Pancreas (tissue), 10 donors: ENCODE data around the gene POLR1C. TPM values are rescaled to one million over a fixed set of nuclear protein-coding genes. Genes with fewer than 3 reads are reported as not detected.

ENCODE experiments used
- ATAC-seq, 4 donors: fragments of 200-7000 bp; cut with Tn5 transposase; one replicate each; pipeline versions ENCODE4 v1.8.0 to v1.9.1; 2020; ENCODE audit warnings: mild to moderate bottlenecking in 4 of 4, moderate library complexity in 4 of 4
- DNase-seq, 6 donors: peaks; one replicate each; pipeline ENCODE4 v3.0.0-alpha.2; 2020
- FAIRE-seq: peaks from 2 replicates; lab custom pipeline; 2012; peaks lifted over from hg19 to GRCh38; lab: Jason Lieb, UNC
- H3K27ac ChIP-seq, 4 donors: fragments of 200-600 bp; sonication (generic); 1 replicate in 3 of 4; 2 replicates in 1 of 4; pipeline versions ENCODE4 v1.5.0 to v1.8.0; 2020
- H3K27me3 ChIP-seq, 4 donors: fragments of 200-600 bp; one replicate each; pipeline ENCODE4 v1.8.0; 2021
- H3K36me3 ChIP-seq, 3 donors: fragments of 200-600 bp; sonication (generic) in 1 of 3; one replicate each; pipeline versions ENCODE4 v1.5.0 to v1.8.0; 2020 to 2021
- H3K4me1 ChIP-seq, 3 donors: fragments of 200-600 bp; one replicate each; pipeline ENCODE4 v1.8.0; 2021
- H3K4me3 ChIP-seq, 4 donors: fragments of 200-600 bp; sonication (generic) in 2 of 4; one replicate each; pipeline versions ENCODE4 v1.5.0 to v1.8.0; 2020 to 2021
- H3K9me3 ChIP-seq, 4 donors: fragments of 200-600 bp; one replicate each; pipeline ENCODE4 v1.8.0; 2021
- WGBS, 2 donors: extraction: QIAGEN DNeasy Blood & Tissue Kit; methylation state at CpG; one replicate each; pipeline ENCODE4 v1.1.7; 2013; 5-methylcytosine and 5-hydroxymethylcytosine counted together
- intact Hi-C, 3 donors: fragments of 100-400 bp; cut with DNase I; formaldehyde crosslinking; loops; one replicate each; pipeline versions ENCODE4 v1.11.1 to v1.14.2; 2022
- polyA plus RNA-seq, 2 donors: library from polyadenylated mRNA; stranded (reverse); fragments of 200-250 nt; gene quantifications; one replicate each; pipeline ENCODE4 v1.2.3, GENCODE V29; 2013
- total RNA-seq, 6 donors: library from RNA; stranded (reverse); fragmentation: NEBNext Ultra II Directional in 4 of 6; extraction: Animal tissue kit (Norgen Biotek cat#: 25700) in 4 of 6; gene quantifications; one replicate each; pipeline versions ENCODE4 v1.2.1 to v1.2.4, GENCODE V29; 2021 to 2023
- TF ChIP-seq, protein P1 (sequence below), 4 donors: fragments of 200-600 bp; sonication (generic) in 3 of 4; IDR thresholded peaks; one replicate each; pipeline versions ENCODE4 v1.5.0 to v1.8.0; 2021; ENCODE audit warnings: antibody characterized with exemption in 4 of 4
- donor health status: healthy with polysubstance abuse.
- donor health status: DM: no; HTN: no; CAD: no; lungs with moderate emphysema.
- donor health status: DM: no; HTN: no; CAD: no.
- donor health status: control.
- donor health status: control.
- donor health status: Bipolar disorder and iron deficiency.
- donor health status: DM: yes; HTN: yes; CAD: no.
- donor health status: DM: no; HTN: no; CAD: no.
- donor health status: DM: no; HTN: no; CAD: no.
- donor health status: DM: yes; HTN: yes; CAD: no.

Gene POLR1C
- total and polyA plus RNA-seq, 8 donors = 10.2 to 31.3 (median 18.8) TPM

GRCh38 chr6:43499028-43499815 lies 17.7 kb upstream of the POLR1C start:
- Histone ChIP-seq H3K36me3 (peaks cover 0 to 46% (median 20%) of the 10 kb centered on the region in 3 donors), H3K27me3 (no peaks in the 10 kb centered on the region), H3K27ac (no peak overlapping the region), H3K9me3 (no peaks in the 10 kb centered on the region), H3K4me1 (no peaks in the 10 kb centered on the region), H3K4me3 (no peak overlapping the region)
- DNase-seq (no peak), ATAC-seq (no peak), FAIRE-seq (no peak)
- intact Hi-C loops = no loop called here
- TF ChIP-seq, protein P1, sequence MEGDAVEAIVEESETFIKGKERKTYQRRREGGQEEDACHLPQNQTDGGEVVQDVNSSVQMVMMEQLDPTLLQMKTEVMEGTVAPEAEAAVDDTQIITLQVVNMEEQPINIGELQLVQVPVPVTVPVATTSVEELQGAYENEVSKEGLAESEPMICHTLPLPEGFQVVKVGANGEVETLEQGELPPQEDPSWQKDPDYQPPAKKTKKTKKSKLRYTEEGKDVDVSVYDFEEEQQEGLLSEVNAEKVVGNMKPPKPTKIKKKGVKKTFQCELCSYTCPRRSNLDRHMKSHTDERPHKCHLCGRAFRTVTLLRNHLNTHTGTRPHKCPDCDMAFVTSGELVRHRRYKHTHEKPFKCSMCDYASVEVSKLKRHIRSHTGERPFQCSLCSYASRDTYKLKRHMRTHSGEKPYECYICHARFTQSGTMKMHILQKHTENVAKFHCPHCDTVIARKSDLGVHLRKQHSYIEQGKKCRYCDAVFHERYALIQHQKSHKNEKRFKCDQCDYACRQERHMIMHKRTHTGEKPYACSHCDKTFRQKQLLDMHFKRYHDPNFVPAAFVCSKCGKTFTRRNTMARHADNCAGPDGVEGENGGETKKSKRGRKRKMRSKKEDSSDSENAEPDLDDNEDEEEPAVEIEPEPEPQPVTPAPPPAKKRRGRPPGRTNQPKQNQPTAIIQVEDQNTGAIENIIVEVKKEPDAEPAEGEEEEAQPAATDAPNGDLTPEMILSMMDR (IDR thresholded peaks at IDR 0.05) = no peak
- 86 to 89% methylated on average over 12 of the region's 12 CpGs for whole genome bisulfite sequencing, 2 donors

- no peak for ATAC-seq
- Histone ChIP-seq H3K4me1 (no peaks in the 10 kb centered on the region), H3K27ac (no peak overlapping the region), H3K9me3 (no peaks in the 10 kb centered on the region), H3K27me3 (no peaks in the 10 kb centered on the region), H3K4me3 (no peak overlapping the region), H3K36me3 (peaks cover 0 to 46% (median 20%) of the 10 kb centered on the region in 3 donors)
- TF ChIP-seq, protein P1 (IDR thresholded peaks at IDR 0.05) = no peak
- FAIRE-seq = no peak
- DNase-seq = no peak
- intact Hi-C loops = loop anchor here in 2 of 3 donors (5.0 to 10.0 kb wide), 2 partner anchors 46 to 244 kb away; partner anchors contain the start of gene DLK2 (in 1 of the 2)
- WGBS, 2 donors = 96 to 98% methylated on average over 3 of the region's 3 CpGs
Observed at GRCh38 chr6:43500921-43501320, 16.0 kb upstream of the POLR1C start.

- intact Hi-C loops = loop anchor here in 2 of 3 donors (5.0 to 10.0 kb wide), 2 partner anchors 48 to 245 kb away; partner anchors contain the start of gene DLK2 (in 1 of the 2)
- 84 to 100% methylated on average over 4 of the region's 4 CpGs for WGBS, 2 donors
- FAIRE-seq = no peak
- DNase-seq = no peak
- peaks cover 0 to 42% (median 20%) of the 10 kb centered on the region in 3 donors for H3K36me3 ChIP-seq
- H3K9me3 ChIP-seq = no peaks in the 10 kb centered on the region
- H3K4me1 ChIP-seq = no peaks in the 10 kb centered on the region
- TF ChIP-seq, protein P1 (IDR thresholded peaks at IDR 0.05) = no peak
- no peaks in the 10 kb centered on the region for H3K27me3 ChIP-seq
- no peak overlapping the region for H3K4me3 ChIP-seq
- no peak overlapping the region for H3K27ac ChIP-seq
- ATAC-seq = no peak
Observed at GRCh38 chr6:43502666-43503065, 14.2 kb upstream of the POLR1C start.

GRCh38 chr6:43503443-43503842 lies 13.4 kb upstream of the POLR1C start:
- Histone ChIP-seq H3K4me1 (no peaks in the 10 kb centered on the region), H3K27ac (no peak overlapping the region), H3K9me3 (no peaks in the 10 kb centered on the region), H3K27me3 (no peaks in the 10 kb centered on the region), H3K4me3 (no peak overlapping the region), H3K36me3 (peaks cover 0 to 35% (median 20%) of the 10 kb centered on the region in 3 donors)
- DNase-seq = no peak
- 90 to 94% methylated on average over 8 of the region's 8 CpGs for WGBS, 2 donors
- ATAC-seq = no peak
- intact Hi-C loops = loop anchor here in 2 of 3 donors (5.0 to 10.0 kb wide), 2 partner anchors 49 to 246 kb away; partner anchors contain the start of gene DLK2 (in 1 of the 2)
- FAIRE-seq = no peak
- TF ChIP-seq, protein P1 (IDR thresholded peaks at IDR 0.05) = no peak
